Smooth muscle cell of the umbilical artery (primary cell): ENCODE results near the gene CCDC34. TPM values are rescaled to one million over a fixed set of nuclear protein-coding genes. Genes with fewer than 3 reads are reported as not detected.

Experiments used
- total RNA-seq: library from RNA; depleted of rRNA; stranded (reverse); fragments of >200 nt; gene quantifications from 2 replicates; pipeline ENCODE4 v1.2.3, GENCODE V29; 2014

Gene CCDC34
- total RNA-seq, result 3.6 and 5.2 TPM in 2 replicates

GRCh38 chr11:27362749-27363575 is at the start of gene CCDC34:
CCDC34 (minus strand) TSS chr11:27363215; CDS start chr11:27363194, 21 bp downstream.

Other genes starting within 250 kb of the CCDC34 start
- gene LGR4, start 109.6 kb upstream of the CCDC34 start, total RNA-seq, result 21.0 and 25.2 TPM in 2 replicates
- gene LIN7C, start 143.6 kb upstream of the CCDC34 start, total RNA-seq, result 57.8 and 57.9 TPM in 2 replicates